Stimulated activated CD8-positive, alpha-beta memory T cell treated with anti-CD3 and anti-CD28 coated beads, Interleukin-2, amount 100 ng/mL, for 1 hour (primary cell): ENCODE data around the gene MET.

ENCODE experiments used
- DNase-seq, 2 donors: peaks; one replicate each; pipeline ENCODE4 v3.0.0-alpha.2; 2020; ENCODE audit warnings: low read depth in 2 of 2

Gene MET

GRCh38 chr7:116663744-116664143 is 8.3 kb upstream of the MET start:
- DNase-seq, result no peak

- no peak for DNase-seq
These were observed 6.5 kb upstream of the MET start for GRCh38 chr7:116665332-116665996.

GRCh38 chr7:116669769-116670168 is 2.2 kb upstream of the MET start:
- DNase-seq, result no peak

GRCh38 chr7:116670409-116671015 is 1.5 kb upstream of the MET start:
- DNase-seq, result no peak

GRCh38 chr7:116671111-116671510 is 885 bp upstream of the MET start:
- DNase-seq, result no peak

GRCh38 chr7:116672596-116673456 is 830 bp downstream of the MET start:
- DNase-seq, result no peak

GRCh38 chr7:116673457-116673865 is 1.5 kb downstream of the MET start:
- DNase-seq, result no peak

- DNase-seq, result no peak
These were observed 2.6 kb downstream of the MET start for GRCh38 chr7:116674508-116675173.

- no peak for DNase-seq
These were observed 3.9 kb downstream of the MET start for GRCh38 chr7:116675812-116676355.

GRCh38 chr7:116678780-116679179 is 6.8 kb downstream of the MET start:
- DNase-seq, result no peak

- DNase-seq, result no peak
These were observed 7.5 kb downstream of the MET start for GRCh38 chr7:116679500-116679899.

GRCh38 chr7:116683786-116684185 is 11.8 kb downstream of the MET start:
- no peak for DNase-seq

- DNase-seq, result no peak
These were observed 14.0 kb downstream of the MET start for GRCh38 chr7:116686033-116686432.

- DNase-seq, result no peak
These were observed 14.9 kb downstream of the MET start for GRCh38 chr7:116686812-116687419.

- DNase-seq, result no peak
These were observed 15.8 kb downstream of the MET start for GRCh38 chr7:116687801-116688201.

- no peak for DNase-seq
These were observed 17.8 kb downstream of the MET start for GRCh38 chr7:116689790-116690259.

- no peak for DNase-seq
These were observed 19.7 kb downstream of the MET start for GRCh38 chr7:116691664-116692063.

GRCh38 chr7:116692401-116693308 is 20.7 kb downstream of the MET start:
- no peak for DNase-seq

- no peak for DNase-seq
These were observed 24.7 kb downstream of the MET start for GRCh38 chr7:116696707-116697106.

- no peak for DNase-seq
These were observed 25.2 kb downstream of the MET start for GRCh38 chr7:116697152-116697551.
